Measurements from ENCODE around the gene HSPB9. TPM values are rescaled to one million over a fixed set of nuclear protein-coding genes. Genes with fewer than 3 reads are reported as not detected.

Gene HSPB9
- total RNA-seq, 2 donors from 2014 or later, result 0.18 to 1.2 TPM

DNA sequence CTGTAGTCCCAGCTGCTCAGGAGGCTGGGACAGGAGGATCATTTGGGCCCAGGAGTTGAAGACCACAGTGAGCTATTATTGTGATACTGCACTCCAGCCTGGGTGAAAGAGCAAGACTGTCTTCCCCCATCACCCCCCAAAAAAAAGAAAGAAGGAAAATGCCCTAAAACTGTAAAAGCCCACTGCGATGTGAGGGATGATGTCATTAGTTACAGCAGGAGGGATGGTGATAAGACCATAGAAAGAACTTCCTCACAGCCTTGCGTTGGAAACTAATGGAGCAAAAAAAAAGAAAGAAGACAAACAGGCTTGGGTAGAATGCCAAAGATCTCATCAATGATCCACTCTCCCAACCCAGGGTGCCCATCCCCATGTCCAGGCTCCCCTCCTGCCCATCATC is 43.1 kb upstream of the HSPB9 start:
- WGBS, result 85% methylated on average over 2 of the region's 2 CpGs
- Histone ChIP-seq H3K36me3 (no peaks in the 10 kb centered on the region), H3K27me3 (replicated peaks; ENCODE audit: insufficient read depth) (no peaks in the 10 kb centered on the region), H3K4me1 (replicated peaks) (no peaks in the 10 kb centered on the region), H3K27ac (no peak overlapping the region), H3K9me3 (no peaks in the 10 kb centered on the region), H3K4me3 (no peak overlapping the region)
- intact Hi-C loops (cut with DNase I), result no loop called here
- TF ChIP-seq POLR2A (IDR thresholded peaks at IDR 0.05) (no peak), POLR2AphosphoS5 (IDR thresholded peaks at IDR 0.05) (no peak)
- TF ChIP-seq, protein P1, sequence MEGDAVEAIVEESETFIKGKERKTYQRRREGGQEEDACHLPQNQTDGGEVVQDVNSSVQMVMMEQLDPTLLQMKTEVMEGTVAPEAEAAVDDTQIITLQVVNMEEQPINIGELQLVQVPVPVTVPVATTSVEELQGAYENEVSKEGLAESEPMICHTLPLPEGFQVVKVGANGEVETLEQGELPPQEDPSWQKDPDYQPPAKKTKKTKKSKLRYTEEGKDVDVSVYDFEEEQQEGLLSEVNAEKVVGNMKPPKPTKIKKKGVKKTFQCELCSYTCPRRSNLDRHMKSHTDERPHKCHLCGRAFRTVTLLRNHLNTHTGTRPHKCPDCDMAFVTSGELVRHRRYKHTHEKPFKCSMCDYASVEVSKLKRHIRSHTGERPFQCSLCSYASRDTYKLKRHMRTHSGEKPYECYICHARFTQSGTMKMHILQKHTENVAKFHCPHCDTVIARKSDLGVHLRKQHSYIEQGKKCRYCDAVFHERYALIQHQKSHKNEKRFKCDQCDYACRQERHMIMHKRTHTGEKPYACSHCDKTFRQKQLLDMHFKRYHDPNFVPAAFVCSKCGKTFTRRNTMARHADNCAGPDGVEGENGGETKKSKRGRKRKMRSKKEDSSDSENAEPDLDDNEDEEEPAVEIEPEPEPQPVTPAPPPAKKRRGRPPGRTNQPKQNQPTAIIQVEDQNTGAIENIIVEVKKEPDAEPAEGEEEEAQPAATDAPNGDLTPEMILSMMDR (IDR thresholded peaks at IDR 0.05), result no peak
- no peak for DNase-seq (ENCODE audit: low spot score)

DNA sequence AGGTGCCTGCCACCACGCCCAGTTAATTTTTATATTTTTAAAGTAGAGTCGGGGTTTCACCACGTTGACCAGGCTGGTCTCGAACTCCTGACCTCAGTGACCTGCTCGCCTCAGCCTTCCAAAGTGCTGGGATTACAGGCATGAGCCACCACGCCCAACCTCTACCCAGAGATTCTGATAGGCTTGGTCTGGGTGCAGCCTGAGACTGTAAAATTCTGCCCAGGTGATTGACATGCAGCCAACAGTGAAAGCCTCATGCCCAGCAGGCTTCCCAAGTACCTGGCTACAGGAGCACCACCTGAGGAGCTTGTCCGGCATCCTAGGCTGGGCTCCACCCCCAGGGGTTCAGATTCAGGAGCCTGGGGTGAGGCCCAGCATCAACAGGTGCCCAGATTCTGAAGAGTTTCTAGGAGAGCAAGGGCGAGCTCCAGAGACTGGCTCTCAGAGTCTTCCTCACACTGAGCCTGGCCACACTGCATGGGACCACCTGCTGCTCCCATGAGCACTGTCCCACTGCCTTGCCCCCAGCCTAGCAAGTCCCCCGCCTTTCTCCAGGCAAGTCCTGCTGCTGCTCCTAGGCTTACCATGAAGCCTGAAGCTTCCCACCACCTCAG is 41.0 kb upstream of the HSPB9 start:
- H3K9me3 ChIP-seq, result no peaks in the 10 kb centered on the region
- no peaks in the 10 kb centered on the region for H3K27me3 ChIP-seq (replicated peaks; ENCODE audit: insufficient read depth)
- TF ChIP-seq, protein P1 (IDR thresholded peaks at IDR 0.05), result no peak
- no peak for TF ChIP-seq POLR2A (IDR thresholded peaks at IDR 0.05)
- no peak for TF ChIP-seq POLR2AphosphoS5 (IDR thresholded peaks at IDR 0.05)
- no peaks in the 10 kb centered on the region for H3K36me3 ChIP-seq
- no peaks in the 10 kb centered on the region for H3K4me1 ChIP-seq (replicated peaks)
- no peak overlapping the region for H3K4me3 ChIP-seq
- 88% methylated on average over 9 of the region's 9 CpGs for WGBS
- no peak for DNase-seq (ENCODE audit: low spot score)
- intact Hi-C loops (cut with DNase I), result no loop called here
- no peak overlapping the region for H3K27ac ChIP-seq

DNA sequence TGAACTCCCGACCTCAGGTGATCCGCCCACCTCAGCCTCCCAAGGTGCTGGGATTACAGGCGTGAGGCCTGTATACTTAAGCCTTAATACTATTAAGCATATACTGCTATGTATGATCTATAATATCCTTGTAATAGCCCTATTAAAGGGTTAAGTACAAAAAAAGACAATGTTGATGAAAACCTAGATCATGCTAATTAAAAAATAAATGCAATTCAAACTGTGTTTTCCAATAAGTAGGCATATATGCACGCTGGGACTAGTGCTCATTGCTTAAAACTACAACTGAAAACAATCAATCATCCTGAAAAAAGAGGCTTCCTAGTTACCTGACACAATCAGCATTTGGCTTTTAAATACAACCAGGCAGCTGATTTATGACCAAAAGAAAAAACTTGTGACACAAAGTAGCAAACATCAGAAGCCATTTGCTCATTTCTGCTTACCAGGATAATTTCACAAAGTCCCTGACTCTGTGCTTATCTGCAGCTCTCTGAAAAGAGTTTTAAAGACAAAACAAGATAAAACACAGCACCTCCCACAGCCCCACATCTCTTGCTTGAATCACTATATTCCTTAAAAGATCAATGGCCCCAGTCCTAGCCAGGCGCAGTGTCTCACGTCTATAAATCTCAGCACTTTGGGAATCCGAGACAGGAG is 35.4 kb upstream of the HSPB9 start:
- intact Hi-C loops (cut with DNase I), result no loop called here
- TF ChIP-seq, protein P1 (IDR thresholded peaks at IDR 0.05), result no peak
- TF ChIP-seq POLR2A (IDR thresholded peaks at IDR 0.05), result no peak
- TF ChIP-seq POLR2AphosphoS5 (IDR thresholded peaks at IDR 0.05), result no peak
- no peaks in the 10 kb centered on the region for H3K36me3 ChIP-seq
- DNase-seq (ENCODE audit: low spot score), result no peak
- H3K4me3 ChIP-seq, result no peak overlapping the region
- no peaks in the 10 kb centered on the region for H3K9me3 ChIP-seq
- WGBS, result 76% methylated on average over 7 of the region's 7 CpGs
- H3K4me1 ChIP-seq (replicated peaks), result no peaks in the 10 kb centered on the region
- no peak overlapping the region for H3K27ac ChIP-seq
- H3K27me3 ChIP-seq (replicated peaks; ENCODE audit: insufficient read depth), result peaks cover 2% of the 10 kb centered on the region

DNA sequence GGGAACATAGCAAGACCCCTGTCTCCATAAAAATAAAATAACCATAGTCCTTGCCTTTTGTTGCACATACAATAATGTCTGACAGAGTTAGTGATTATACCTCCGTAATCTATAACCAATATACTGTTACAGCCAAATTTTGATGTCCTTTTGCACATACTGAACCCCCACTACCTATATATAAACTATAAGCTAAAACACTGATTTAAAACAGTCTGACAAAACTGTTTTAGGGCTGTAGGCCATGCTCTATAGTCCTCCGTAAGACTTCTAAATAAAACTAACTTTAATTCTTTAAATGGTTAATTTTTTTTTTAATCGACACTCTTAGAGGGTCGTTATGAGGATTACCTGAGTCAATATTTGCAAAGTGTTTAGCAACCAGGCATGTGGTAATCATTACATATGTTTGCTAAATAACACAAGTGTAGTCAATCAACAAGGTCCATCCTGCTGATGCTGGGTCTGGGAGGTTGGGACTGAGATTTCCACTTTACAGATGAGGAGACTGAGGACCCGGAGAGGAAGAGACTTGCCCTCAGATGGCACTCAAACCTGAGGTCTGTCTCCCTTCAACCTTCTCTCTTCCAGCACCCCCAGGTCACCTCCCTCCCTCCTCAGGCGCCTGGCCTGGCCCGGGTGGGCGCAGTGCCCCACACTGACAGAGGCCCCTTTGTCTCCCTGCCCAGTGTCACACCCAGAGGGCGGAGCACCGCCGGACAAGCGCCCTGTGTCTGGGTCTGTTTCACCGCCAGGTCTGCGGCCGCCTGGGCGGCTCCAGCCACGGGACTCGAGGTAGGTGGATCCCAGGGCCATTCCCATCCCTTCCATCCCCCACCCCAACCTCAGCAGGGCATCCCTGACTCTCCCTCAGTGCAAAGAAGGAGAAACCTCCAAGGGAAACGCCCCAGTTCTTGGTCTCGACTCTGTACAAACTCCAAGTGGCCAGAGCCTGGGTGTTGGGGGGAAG is 34.6 kb upstream of the HSPB9 start:
- H3K27ac ChIP-seq, result no peak overlapping the region
- H3K4me1 ChIP-seq (replicated peaks), result no peaks in the 10 kb centered on the region
- H3K27me3 ChIP-seq (replicated peaks; ENCODE audit: insufficient read depth), result peaks cover 2% of the 10 kb centered on the region
- no peaks in the 10 kb centered on the region for H3K9me3 ChIP-seq
- DNase-seq (ENCODE audit: low spot score), result no peak
- no peaks in the 10 kb centered on the region for H3K36me3 ChIP-seq
- 66% methylated on average over 11 of the region's 20 CpGs for WGBS
- TF ChIP-seq POLR2AphosphoS5 (IDR thresholded peaks at IDR 0.05), result no peak
- TF ChIP-seq, protein P1 (IDR thresholded peaks at IDR 0.05), result no peak
- no peak for TF ChIP-seq POLR2A (IDR thresholded peaks at IDR 0.05)
- intact Hi-C loops (cut with DNase I), result no loop called here
- H3K4me3 ChIP-seq, result no peak overlapping the region

Measured in prostate gland (tissue), 2 donors.